Activated CD8-positive, alpha-beta memory T cell treated with anti-CD3 and anti-CD28 coated beads, Interleukin-2, amount 50 U/mL, for 24 hours (primary cell): Measurements from ENCODE around the gene IFT88.

Experiments
- DNase-seq: peaks from one replicate; pipeline ENCODE4 v3.0.0-alpha.2; 2020; ENCODE audit errors: extremely low read depth

Gene IFT88

DNA sequence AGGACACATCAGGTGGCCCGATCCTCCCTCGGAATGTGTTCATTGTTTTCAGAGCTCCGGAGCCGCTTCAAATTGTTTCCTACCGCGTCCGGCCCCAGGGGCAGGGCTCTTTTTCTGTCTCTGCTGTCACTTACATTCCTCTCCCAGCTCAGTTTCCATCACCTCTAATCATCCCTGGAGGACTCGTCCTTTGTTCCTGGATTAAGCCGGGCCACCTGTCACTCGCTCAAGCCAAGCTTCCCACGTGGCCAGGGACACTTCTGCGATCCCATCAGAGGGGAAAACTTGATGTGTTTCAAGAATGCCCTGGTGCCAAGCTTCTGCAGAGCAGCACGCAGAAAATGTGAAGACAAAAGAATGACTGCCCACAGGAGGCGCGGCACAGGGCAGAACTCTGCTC is 150.0 kb downstream of the IFT88 start:
- no peak for DNase-seq

DNA sequence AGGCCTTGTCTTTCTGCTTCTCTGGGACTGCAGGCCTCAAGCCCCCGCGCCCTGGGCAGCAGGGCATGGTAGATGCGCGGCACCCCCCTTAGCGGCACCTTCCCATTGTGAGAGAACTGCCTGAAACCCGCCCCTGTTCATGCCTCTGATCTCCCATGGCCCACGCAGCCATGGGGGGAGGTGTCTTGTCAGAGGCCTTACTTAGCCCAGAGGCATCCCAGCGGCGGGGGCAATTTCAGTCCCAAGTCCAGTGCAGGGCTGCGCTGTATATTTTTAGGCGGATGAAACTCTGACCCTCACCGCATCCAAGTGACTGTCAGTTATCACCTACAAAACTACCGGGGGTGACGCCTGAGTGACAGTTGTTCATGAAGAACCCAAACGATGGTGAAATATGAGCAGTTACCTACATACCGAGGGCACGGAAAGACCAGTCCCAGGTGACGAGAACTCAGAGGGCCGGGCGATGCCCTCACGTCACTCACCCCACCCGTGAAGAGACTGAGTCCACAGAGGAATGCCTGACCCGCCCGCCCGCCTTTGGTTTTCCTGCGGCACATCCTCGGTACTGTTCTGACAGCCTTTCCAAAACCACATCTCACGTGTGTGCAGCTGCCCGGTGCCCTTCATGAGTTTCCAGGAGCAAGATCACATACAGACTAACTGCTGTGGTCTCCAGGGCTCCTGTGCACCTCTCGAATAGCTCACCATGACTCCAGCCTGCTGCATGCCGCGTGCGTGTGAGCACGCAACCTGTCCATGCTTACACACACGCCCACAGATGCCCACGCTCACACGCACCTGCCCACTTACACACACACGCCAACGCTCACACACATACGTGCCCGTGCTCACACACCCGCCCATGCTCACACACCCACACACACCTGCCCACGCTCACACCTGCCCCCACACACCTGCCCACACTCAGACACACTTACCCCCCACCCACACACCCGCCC is 150.9 kb downstream of the IFT88 start:
- no peak for DNase-seq

DNA sequence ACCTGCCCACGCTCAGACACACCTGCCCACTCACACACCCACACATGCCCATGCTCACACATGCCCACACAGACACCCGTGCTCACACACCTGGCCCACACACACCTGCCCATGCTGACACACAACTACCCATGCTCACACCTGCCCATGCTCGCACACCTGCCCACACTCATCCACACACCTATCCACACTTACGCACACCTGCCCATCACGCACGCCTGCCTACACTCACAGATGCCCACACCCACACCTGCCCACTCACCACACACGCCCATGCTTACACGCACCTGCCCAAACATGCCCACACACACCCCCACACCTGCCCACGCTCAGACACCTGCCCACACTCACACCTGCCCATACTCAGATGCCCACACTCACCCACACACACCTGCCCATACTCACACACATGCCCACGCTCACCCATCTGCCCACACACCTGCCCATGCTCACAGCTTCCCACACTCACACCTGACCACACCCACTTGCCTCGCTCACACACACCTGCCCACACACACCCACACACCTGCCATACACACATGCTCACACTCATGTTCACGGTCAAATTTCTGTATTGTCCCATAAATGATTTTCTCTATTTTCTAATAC is 152.1 kb downstream of the IFT88 start:
- no peak for DNase-seq

DNA sequence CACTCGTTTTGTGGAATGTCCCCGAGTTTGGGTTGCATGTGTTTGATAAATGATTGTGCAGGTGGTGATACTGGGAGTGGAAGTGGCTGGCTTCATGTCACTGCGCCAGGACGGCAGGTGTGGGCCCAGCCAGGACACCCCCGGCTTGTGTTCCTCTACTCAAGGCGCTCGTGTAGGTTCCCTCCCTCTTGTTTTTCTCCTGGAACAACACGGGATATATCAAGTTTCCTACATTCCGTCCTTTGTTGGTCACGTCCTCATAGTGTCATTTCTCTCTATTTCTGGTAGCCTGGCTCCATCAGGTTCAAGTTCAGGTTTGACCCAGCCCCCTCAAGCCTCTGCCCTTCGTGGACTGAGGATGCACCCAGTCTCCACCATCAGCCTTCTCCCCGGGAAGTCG is 152.8 kb downstream of the IFT88 start:
- no peak for DNase-seq

DNA sequence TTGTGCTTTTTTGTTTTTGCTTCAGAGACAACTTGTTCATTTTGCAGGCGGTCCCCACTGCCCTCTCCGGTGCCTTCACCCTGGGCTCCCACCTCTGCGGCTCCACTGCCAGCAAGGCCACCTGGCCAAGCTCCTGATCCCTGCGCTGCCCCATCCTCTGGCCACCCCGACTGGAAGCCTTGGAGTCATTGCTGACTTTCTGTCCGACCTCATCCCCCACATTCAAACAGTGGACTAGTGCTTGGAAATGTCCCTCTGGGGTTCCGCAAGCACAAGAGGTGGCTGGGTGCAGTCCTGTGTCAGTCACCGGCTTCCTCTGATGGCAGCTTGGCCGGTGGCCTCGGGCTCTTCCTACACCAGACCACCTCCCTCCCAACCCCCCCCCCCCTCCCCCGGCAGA is 153.5 kb downstream of the IFT88 start:
- no peak for DNase-seq

DNA sequence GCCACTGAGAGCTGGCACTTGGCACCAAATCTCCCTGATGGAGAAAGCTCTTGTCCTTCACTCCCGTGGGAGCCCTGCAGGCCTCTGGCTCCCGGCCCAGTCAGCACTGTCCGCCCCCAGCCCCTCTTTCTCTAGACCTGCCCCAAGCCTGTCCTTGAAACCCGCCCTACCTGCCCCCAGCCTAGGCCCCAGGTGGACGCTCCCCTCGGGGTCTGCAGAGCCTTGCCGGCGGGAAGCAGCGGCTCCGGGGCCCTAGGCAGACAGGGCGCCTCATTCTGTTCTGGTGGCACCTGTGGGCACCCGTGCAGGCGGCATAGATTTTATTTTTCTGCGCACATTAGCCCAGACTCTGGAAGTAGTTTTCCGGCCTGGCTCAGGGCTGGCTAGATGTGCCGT is 154.1 kb downstream of the IFT88 start:
- no peak for DNase-seq

DNA sequence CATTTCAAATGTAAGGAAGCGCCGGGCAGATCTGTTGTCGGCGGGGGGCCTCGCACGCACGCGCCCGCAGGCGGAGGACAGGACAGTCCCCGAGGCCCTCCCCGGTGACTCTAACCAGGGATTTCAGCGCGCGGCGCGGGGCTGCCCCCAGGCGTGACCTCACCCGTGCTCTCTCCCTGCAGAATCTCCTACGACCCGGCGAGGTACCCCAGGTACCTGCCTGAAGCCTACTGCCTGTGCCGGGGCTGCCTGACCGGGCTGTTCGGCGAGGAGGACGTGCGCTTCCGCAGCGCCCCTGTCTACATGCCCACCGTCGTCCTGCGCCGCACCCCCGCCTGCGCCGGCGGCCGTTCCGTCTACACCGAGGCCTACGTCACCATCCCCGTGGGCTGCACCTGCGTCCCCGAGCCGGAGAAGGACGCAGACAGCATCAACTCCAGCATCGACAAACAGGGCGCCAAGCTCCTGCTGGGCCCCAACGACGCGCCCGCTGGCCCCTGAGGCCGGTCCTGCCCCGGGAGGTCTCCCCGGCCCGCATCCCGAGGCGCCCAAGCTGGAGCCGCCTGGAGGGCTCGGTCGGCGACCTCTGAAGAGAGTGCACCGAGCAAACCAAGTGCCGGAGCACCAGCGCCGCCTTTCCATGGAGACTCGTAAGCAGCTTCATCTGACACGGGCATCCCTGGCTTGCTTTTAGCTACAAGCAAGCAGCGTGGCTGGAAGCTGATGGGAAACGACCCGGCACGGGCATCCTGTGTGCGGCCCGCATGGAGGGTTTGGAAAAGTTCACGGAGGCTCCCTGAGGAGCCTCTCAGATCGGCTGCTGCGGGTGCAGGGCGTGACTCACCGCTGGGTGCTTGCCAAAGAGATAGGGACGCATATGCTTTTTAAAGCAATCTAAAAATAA is 154.7 kb downstream of the IFT88 start:
- no peak for DNase-seq

DNA sequence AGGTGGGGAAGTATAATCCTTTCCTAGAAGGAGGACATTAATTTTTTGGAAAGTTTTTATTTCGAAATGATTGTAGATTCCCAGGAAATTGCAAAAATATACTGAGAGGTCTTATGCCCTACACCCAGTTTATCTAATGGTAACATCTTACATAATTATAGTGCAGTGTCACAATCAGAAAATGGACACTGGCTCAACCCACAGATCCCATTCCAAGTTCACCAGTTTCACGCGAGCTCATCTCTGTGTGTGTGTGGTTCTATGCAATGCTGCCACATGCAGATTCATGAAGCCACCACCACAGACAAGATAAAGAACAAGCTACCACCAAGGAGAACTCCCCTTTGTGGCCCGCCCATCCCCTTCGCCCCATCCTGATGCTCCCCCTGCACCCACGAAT is 160.9 kb downstream of the IFT88 start:
- no peak for DNase-seq

DNA sequence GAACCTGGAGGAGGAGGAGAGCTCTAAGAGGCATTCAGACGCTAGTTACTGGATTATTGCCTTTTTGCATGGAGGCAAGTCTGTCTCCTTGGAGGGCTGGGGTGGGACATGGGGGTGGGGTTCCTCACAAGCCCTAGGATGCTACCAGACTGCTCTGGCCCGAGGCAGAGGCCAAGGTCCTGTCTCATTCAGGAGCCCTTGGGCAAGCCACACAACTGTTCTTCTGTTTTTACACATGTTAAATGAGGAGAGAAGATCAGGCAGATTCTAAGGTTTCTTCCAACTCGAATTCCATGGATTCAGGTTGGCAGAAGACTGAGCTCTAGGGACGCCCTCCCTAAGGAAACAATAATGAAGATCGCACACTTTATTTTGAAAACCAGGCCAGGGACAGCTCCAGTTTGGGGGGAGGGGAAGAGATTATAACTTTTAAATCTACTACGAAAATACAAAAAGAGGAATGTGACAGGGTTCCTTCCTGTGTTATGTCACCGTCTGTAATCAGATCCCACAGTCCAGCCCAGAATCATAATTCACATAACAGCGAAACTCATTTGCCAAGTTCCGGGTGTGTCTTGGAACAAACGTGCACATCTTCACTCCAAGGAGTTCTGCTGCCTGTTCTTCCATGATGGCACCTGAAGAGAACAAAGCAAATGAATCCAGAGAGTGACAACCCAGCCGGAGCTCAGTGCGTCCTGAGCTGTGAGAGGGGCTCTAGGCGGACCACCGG is 161.8 kb downstream of the IFT88 start:
- DNase-seq: no peak

DNA sequence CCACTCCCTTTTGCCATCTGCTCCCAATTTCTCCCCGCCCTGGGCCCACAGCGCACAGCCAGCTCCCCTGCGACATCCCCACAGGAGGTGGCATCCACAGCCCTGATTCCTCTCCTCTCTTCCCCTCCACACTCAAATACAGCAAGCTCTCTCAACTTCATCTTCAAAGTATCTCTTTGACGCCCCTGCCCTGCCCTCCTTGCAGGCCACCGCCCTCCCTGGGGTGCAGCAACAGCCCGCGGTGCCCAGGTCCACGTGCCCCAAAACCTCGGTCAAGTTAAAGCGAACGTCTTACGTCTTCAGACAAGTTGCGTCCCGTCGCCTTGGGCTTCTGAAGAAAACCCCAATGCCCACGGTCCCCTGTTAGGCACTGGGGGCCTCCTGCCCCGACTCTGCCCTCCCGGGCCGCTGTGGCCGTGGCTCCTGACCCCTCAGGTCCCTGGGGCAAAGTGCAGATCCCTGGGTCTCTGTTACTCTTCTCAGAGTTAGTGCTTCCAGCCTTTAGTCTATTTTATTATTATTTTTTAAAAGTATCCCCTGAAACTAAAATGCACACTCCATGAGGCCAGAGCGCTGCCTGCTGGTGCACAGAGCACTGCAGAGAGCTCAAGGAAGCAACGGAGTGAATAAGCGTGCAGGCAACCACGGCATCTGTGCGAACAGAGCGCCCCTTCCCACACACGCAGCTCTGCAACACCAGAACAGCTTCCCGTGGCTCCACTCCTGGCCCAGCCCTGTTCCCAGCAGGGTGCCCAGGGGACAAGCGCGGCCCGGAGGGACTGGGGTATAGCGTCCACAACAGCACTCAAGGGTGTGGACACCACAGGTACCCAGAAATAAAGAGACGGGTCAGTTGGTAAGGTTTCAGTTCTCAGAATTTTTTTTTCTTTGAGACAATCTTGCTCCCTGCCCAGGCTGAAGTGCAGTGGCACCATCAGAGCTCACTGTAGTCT is 163.0 kb downstream of the IFT88 start:
- no peak for DNase-seq

DNA sequence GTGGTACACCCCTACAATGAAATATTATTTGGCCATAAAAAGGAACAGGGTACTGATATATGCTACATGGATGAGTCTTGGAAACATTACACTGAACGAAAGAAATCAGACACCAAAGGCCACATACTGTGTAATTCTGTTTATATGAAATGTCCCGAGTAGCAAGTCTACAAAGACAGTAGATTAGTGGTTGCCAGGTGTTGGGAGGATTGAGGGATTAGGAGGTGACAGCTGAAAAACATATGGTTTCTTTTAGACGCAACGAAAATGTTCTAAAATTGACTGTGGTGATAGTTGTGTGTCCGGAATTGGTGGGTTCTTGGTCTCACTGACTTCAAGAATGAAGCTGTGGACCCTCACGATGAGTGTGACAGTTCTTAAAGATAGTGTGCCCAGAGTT is 171.7 kb downstream of the IFT88 start:
- DNase-seq: no peak

DNA sequence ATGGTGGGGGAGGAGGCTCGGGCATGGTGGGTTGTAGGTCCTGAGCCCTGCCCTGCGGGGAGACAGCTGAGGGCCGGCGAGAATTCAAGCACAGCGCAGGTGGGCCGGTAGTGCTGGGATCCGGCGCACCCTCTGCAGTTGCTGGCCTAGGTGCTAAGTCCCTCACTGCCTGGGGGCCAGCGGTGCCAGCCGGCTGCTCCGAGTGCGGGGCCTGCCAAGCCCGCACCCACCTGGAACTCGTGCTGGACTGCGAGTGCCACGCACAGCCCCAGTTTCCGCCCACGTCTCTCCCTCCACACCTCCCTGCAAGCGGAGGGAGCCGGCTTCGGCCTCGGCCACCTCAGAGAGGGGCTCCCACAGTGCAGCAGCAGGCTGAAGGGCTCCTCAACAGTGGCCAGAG is 173.1 kb downstream of the IFT88 start:
- no peak for DNase-seq
